ENCODE measurements around the gene AFAP1.
A peak's percentile ranks its signal among the peaks of the same experiment; 100 is the strongest.

AFAP1 gene

DNA sequence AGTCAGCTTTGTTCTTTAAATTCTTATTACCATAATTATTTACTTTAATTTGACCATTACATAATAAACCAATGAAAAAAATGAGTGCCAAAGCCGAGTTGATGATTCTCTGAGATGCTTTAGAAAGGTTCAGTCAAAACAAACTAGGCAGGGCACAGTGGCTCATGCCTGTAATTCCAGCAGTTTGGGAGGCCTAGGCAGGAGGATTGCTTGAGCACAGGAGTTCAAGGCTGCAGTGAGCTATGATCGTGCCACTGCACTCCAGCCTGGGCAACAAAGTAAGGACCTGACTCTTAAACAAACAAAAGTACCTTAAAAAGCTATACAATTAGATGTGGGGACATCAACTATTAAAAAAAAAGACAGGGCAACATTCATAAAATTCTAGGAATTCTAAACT lies 75.0 kb downstream of the AFAP1 start:
- DNase-seq (ENCODE audit: low read depth), result no peak

DNA sequence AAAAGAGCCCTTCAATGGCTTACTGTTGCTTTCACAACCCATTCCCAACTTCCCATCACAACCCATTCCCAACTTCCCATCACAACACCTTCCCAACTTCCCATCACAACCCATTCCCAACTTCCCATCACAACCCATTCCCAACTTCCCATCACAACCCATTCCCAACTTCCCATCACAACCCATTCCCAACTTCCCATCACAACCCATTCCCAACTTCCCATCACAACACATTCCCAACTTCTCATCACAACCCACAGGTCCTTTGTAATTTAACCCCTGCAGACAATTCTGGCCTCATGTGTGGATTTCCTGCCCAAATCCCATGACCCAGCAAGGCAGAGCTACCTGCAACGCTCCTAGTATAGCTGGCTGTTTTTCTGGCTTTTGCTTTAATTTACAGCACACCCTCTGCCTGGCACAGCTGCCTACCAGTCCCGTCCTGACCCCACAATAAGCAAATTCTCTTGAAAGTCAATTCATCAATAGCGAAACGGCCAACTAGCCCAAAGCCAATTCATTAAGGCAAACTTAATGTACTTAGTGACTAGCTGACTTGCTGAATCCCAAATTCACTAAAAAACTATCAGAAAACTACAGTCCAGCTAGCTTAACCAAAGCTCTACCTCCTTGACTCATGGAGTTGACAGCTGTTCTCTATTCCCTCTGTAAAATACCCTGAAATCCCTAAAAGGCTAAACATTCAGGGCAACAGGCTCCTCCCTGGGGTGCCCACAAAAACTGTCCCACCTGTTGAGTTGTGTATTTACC lies 75.6 kb downstream of the AFAP1 start:
- peak; percentile 13 for DNase-seq (ENCODE audit: low read depth)

DNA sequence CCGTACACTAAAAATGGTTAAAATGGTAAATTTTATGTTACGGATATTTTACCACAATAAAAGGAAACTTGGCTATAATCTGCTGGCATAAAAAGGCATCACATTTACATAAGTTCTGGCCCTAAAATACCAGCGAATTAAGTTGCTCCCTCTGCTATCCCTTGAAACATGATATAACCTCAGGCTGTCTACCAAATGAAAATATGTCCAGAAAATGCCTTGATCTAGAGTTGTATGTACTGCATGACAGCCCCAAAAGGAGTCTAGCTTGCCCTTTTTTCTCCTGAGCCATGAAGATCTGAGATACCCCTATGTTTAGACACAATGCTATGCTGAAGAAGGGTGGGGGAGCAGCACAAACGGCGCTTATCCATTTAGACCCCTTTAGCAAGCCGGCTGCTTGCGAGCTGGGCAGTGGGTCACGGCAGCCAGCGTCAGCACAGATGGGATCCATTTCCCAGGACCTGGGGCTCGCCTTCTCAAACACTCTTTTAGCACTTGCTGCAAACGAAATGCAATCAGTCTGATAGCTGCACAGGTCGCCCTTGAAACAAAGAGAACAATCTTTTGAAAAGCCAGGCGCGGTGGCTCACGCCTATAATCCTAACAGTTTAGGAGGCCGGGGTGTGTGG lies 77.0 kb downstream of the AFAP1 start:
- no peak for DNase-seq (ENCODE audit: low read depth)

DNA sequence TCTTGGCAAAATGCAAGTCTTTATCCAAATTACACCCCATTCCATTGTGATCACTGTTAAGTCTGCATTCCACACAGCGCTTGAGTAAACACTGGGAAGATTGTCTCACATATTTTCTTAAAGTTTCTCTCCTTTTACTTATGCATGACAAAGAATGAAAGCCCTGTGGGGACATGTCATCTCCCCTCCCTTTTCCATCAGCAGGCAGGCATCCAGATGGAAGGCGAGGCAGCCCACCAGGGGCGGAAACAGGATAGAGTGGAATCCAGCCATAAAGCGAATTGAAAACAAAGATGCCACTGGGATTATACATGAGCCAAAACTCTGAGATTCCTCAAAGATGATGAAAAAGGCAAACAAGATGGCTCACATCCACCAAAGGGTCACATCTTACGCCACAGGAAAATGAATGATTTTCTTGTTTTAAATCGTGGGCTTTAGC lies 78.2 kb downstream of the AFAP1 start:
- DNase-seq (ENCODE audit: low read depth), result no peak

DNA sequence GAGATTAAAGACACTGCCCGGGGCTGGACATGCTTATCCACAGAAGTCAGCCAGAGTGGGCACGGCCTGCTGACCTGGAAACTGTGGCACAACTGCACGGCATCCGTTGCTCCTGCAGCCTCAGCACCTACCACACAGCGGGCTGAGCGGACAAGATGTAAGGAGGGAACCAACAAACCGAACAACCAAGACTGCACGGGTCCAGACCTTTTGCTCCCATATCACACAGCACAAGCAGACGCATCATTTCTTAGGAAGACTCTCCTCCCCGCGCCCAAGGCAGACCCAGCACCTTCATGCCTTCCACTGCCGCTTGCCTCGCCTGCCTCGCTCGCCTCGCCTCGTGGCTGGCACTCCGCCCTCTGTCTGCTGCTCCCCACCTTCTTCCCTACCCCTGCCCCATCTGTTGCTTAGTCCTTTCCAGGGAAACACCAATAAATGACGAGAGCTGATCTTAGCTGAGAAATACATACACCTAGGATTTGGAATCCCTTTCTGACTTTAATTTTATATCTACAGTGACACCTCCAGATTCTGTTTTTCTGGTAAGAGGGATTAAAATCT lies 79.0 kb downstream of the AFAP1 start:
- no peak for DNase-seq (ENCODE audit: low read depth)

DNA sequence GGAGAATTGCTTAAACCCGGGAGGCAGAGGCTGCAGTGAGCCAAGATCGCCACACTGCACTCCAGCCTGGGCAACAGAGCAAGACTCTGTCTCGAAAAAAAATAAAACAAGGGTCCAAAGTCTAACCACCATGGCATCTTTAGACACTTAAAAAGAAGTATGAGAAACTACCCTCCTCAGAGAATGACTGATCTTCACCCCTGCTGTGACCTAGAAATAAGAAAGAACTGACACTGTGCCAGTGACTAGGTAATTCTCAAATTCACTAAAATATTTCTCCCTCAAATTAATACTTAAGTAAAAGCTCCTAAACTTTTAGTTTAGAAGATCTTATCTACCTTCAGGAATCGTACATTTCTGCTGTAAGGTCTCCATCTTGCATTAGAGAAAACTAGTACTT lies 80.3 kb downstream of the AFAP1 start:
- DNase-seq (ENCODE audit: low read depth), result no peak

DNA sequence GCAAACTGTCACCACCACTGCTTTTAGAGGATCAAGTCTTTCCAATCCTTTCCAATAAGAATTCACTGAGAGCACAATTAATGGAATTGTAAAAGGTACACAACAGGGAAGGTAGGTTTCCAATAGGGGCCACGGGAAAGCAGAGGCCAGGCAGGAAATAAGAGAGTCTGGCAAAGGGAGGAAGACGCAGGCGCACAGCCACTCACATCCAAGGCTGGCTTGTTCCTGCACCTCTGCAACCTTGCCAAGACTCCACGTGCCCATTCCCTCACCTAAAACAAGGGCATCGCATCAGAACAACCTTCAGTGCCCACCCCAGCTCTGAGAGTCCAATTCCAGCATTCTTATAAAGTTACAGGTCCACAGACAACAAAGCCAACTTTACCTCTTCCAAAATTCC lies 81.2 kb downstream of the AFAP1 start:
- no peak for DNase-seq (ENCODE audit: low read depth)

DNA sequence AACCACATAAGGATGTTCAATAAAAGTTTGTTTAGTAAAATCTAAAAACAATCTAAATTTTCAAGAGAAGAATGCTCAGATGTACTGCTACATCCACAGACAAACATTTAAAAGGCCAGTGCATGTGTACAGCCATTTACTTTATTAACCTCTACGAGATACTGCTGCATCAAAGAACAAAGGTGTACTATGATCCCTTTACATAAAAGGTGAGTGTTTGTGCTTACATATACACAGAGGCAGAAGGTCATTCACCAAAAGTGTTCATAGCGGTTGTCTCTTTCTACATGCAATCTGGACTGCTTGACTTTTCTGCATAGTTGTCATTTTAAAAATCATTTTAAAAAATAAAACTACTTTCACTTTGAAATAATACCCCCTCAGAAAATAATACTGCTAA lies 81.7 kb downstream of the AFAP1 start:
- no peak for DNase-seq (ENCODE audit: low read depth)

DNA sequence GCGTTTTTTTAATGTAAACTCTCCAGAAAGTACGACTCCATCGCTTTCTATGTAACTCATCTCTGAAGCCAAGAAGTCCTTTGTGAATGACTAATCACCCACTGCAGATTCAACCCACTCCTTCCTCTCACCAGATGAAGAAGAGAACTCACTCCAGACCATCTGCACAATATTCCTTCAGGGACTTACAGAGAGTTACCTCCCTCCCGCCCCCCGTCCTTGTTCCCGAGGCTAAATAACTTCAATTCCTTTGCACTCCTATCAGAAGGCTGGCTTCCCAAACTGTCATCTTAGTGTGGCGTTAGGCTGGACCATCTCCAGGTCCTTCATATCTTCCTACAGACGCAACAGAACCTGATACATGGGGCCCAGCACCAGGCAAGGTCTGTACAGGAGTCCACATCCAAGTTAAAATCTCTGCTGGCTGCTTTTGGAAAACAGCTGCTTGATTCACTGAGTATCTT lies 82.4 kb downstream of the AFAP1 start:
- no peak for DNase-seq (ENCODE audit: low read depth)

DNA sequence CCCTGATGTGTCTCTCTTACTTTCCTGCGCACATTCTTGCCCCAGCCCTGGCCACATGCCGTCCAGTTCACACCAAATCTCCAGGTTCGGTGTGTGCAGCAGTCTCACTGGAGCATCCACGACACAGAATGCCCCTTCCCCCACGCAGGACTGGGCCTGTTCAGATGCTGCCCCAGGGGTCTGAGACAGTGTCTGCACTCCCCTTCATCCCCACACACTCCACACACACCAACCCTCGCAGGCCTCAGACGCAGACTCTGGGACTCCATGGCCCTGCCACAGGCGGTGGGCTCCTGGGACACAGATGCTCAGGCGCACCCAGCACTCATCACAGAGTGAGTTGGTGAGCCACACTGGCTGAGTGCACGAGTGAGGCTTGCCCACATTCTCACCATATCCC lies 83.9 kb downstream of the AFAP1 start:
- no peak for DNase-seq (ENCODE audit: low read depth)

DNA sequence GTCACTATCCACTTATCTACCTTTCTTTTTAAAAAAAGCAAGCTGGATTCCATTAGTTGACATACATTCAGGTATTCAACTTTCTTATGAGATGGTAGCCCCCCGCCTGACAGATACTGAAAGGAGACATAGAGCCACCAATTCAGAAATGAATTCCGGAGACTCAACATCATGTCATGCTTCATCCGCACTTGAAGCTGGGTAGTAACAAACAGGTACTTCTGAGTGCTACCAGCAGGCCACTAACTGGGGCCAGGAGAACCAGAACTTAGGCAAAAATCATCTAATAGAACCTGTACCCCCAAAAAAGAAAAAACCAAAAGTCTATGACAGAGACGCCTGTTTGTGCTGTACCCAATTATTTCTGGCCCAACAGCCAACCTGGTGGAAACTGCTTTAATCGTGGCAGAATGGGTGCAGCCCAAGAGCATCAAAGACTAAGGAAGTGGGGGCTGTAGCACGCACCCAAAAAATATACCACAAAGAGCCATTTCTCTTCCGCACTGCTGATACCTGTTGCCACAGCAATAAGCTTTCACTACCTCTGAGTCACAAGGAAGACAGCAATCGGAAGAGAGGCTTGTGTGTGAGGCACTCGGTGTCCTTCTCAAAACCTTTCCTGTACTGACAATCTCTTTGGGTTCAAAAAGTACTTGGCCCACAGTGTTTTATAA lies 84.8 kb downstream of the AFAP1 start:
- DNase-seq (ENCODE audit: low read depth), result peak; percentile 70

DNA sequence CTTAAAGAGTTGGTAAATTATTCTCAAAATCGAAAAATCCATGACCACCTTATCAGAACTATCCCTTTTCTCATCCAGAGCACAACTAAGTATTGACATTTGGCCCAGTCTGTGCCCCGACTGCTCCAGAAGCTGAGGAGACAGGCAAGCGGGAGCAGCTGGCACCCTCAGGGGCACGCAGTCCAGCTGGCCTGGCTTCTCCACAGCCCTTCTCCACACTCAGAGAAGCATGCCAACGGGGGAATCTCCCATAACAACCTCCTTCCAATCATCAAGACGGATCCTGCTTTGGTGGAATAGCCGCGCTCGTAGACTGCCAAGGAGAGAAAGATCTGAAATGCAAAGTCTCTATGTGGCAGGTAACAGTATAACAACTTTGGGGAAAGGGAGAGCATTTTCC lies 85.4 kb downstream of the AFAP1 start:
- no peak for DNase-seq (ENCODE audit: low read depth)

DNA sequence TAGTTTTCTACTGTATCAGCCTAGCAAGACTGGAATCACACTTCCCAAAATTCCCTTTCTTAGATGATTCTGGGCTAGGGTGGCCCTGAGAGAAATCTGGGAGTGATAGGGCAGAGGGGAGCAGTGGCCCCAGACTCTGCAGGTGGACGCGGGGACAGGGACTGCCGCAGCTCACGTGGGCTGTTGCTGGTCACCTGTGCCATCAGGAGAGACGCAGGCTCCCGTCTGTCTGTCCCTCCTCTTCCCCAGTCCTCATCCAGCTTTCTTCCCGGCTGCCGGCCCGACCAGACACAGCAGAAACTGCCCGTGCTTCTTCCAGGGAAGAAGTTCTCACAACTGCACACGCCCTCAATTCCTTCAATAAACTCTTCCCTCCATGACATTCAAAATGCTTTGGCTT lies 86.4 kb downstream of the AFAP1 start:
- no peak for DNase-seq (ENCODE audit: low read depth)

DNA sequence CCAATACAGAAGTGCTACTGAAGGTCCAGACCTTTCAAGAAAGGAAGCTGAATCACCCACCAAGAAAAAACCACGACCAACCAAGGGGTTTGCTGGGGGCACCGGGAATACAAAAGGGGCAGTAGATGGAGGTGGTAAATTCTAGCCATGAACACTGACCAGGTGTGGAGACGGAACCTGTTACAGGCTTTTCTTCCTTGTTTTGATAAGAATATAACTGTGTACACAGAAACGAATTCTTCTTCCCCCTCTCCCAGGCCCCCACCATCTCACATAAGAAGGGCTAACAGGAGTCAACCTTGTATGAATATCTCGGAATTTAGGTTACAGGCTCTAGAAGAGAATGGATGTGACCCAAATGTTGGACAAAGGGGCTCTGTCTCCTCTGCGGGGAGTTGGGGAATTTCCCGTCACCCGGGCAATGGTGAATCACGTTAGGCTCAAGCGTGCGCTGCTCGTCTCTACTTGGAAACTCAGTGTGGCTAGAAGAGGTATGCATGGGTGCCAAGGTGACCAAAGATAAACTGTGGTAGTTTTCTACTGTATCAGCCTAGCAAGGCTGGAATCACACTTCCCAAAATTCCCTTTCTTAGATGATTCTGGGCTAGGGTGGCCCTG lies 87.0 kb downstream of the AFAP1 start:
- DNase-seq (ENCODE audit: low read depth), result no peak

DNA sequence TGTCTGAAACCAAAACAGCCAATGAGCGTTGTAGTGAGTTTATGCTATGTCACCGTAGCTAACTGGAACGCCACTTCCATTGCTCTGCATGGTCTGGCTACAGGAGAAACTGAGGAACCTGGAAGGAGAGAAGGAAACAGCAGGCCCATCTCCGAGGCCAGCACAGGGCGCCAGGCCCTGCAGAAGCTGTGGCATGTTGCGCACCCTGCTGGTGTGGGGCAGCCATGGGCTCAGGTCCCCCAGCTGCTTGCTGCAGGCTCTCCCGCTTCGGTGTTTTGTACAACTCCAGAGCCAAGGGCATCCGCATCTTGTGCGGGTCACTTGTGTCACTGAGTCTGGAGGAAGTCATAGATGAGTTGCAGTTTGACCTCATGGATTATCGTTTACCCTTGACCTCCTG lies 89.2 kb downstream of the AFAP1 start:
- no peak for DNase-seq (ENCODE audit: low read depth)

DNA sequence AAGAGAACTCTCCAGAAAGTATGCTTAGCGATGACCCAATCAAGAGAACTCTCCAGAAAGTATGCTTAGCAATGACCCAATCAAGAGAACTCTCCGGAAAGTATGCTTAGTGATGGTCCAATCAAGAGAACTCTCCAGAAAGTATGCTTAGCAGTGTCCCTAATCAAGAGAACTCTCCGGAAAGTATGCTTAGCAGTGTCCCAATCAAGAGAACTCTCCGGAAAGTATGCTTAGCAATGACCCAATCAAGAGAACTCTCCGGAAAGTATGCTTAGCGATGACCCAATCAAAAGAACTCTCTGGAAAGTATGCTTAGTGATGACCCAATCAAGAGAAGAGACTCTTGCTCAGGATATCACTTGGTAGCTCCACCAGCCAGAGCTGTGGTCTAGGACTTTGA lies 92.5 kb downstream of the AFAP1 start:
- DNase-seq (ENCODE audit: low read depth), result no peak

DNA sequence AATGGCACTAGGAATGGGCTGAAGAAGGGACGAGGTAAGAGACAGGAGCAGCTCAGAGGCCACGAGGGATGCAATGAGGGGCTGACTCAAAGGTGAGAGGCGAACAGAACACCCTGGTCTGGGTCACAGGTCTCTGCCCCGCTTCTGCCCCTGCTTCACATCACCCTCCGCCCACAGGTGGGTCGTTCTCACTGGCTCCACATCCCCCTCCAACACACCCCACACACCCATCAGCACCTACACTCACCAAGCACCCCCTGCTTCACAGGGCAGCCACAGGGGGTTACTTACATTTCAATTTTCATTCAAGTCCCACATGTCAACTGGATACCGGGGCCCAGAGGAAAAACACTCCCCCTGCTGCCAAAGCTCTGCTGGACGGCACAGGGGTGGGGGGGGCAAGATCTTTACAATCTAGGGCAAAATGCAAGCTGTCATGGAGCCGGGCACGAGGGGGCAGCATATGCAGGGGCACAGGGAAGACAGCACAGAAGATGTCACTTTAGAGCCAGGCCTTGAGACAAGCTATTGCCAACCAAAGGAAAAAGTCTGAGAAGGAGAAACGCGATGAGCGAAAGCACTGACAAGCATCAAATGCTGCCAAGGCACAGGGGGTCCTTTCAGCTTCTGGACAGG lies 94.0 kb downstream of the AFAP1 start:
- DNase-seq (ENCODE audit: low read depth), result no peak

DNA sequence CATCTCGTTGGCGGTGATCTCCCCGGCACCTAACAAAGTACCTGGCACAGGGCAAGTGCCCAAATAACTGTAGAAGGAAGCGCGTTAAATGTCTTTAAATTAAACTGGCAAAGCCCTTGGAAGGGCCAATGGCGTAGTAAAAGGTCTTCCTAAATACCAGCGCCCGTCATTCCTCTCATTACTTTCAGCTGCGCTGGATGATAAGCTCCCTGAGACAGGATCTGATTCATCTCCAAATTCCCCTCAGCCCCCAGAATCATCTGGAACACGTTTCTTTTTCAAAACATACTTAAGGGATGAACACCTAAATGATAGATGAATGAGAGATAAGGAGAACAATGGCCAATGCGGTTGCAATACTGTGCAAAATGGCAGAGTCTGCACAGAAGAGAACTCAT lies 95.1 kb downstream of the AFAP1 start:
- DNase-seq (ENCODE audit: low read depth), result no peak

DNA sequence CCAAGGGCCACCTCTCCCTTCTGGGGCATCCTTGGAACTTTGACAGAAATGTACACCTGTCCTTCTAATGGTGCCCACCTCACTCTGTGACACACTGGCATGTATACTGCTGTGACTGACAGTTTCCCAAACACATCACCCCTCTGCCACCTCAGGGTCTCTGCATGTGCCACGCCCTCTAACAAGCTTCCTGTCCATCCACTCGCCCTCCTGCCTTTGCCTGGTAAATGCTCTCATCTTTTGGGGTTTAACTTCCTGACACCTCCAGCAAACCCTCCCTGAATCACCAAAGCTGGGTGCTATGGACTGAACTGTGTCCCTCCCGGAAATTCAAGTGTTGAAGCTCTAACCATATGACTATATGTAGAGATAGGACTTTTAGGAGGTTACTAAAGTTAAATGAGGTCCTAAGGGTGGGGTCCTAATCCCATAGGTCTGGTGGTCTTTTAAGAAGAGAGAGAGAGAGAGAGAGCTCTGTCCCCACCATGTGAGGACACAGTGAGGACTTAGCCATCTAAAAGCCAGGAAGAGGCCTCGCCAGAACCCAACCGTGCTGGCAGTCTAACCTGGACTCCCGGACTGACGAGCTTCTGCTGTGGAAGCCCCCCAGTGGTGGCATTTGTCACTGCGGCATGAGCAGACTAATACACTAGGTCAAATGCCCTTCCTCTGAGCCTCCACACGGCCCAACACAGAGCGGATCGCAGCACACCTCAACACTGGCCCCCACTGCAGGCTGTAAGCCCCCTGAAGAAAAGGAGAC lies 95.6 kb downstream of the AFAP1 start:
- DNase-seq (ENCODE audit: low read depth), result peak; percentile 25

DNA sequence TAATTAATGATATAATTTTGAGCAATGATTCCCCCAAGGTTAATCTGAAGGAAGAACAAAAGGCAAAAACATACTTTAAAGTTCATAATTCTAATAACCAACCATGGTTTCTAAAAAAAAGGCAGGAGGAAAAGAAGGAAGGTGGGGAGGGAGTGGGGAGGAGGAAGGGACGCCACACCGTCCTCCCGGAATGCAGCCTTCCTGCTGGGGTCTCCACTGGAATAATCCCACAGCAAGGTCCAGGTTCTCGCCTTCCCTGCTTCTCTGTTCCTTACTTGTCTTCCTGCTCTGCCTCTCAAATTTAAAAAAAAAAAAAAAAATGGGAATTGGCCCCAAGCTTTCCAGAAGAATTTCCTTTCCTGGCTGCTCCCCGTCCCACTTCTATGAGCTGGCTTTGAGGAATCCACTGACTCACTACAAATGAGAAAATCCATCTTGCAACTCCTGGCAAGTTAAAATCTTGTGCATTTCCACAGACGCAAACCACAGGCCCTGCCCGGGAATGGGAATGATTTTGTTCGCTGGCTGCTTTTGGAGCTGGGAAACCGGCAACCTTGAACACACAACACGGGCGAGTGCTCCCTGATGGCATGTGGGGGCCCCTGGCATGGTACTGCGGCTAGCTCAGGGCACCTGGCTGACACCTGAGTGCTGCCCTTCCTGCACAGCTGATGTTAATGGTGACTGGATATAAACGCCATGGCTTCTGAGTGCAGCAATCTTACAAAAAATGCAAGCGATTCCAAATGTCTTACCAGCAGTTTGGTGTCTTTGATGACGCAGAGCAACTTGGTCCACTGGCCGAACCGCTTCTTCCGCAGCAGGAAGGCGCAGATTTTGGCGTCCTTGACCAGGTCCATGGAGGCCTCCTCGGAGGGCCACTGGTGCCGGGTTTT lies 97.0 kb downstream of the AFAP1 start:
- no peak for DNase-seq (ENCODE audit: low read depth)
